HG02870 (cell line): ENCODE results near the gene ST3GAL6.

Experiments used
- ATAC-seq: cut with Tn5 transposase; IDR thresholded peaks from one replicate; pipeline ENCODE4 v1.9.1; 2021; ENCODE audit warnings: mild to moderate bottlenecking, moderate library complexity; ENCODE audit not compliant: unreplicated experiment

The ST3GAL6 gene

GRCh38 chr3:98775459-98776139, 12.5 kb downstream of the ST3GAL6 start:
- ATAC-seq: peak; percentile 47

- ATAC-seq: peak; percentile 38
Measured at GRCh38 chr3:98776140-98776493, 13.0 kb downstream of the ST3GAL6 start.

- ATAC-seq: no peak
Measured at GRCh38 chr3:98777286-98777685, 14.1 kb downstream of the ST3GAL6 start.

GRCh38 chr3:98777801-98778220, 14.7 kb downstream of the ST3GAL6 start:
- no peak for ATAC-seq

- ATAC-seq: no peak
Measured at GRCh38 chr3:98778383-98778782, 15.2 kb downstream of the ST3GAL6 start.

- ATAC-seq: no peak
Measured at GRCh38 chr3:98778852-98779413, 15.8 kb downstream of the ST3GAL6 start.

GRCh38 chr3:98779541-98780335, 16.6 kb downstream of the ST3GAL6 start:
- no peak for ATAC-seq

GRCh38 chr3:98780343-98780742, 17.2 kb downstream of the ST3GAL6 start:
- ATAC-seq: no peak

- ATAC-seq: peak; percentile 40
Measured at GRCh38 chr3:98782824-98783500, 19.8 kb downstream of the ST3GAL6 start.

- no peak for ATAC-seq
Measured at GRCh38 chr3:98784042-98784441, 20.9 kb downstream of the ST3GAL6 start.

- peak; percentile 49 for ATAC-seq
Measured at GRCh38 chr3:98784666-98785600, 21.8 kb downstream of the ST3GAL6 start.

- ATAC-seq: no peak
Measured at GRCh38 chr3:98786364-98787006, 23.3 kb downstream of the ST3GAL6 start.

GRCh38 chr3:98787181-98787580, 24.0 kb downstream of the ST3GAL6 start:
- no peak for ATAC-seq

- ATAC-seq: no peak
Measured at GRCh38 chr3:98788651-98789050, 25.5 kb downstream of the ST3GAL6 start.

GRCh38 chr3:98791341-98792325, 28.5 kb downstream of the ST3GAL6 start:
- ATAC-seq: no peak

- no peak for ATAC-seq
Measured at GRCh38 chr3:98793971-98794370, 30.8 kb downstream of the ST3GAL6 start.

GRCh38 chr3:98796334-98796733, 33.2 kb downstream of the ST3GAL6 start:
- no peak for ATAC-seq

GRCh38 chr3:98797905-98798304, 34.8 kb downstream of the ST3GAL6 start:
- ATAC-seq: no peak

GRCh38 chr3:98798820-98799219, 35.7 kb downstream of the ST3GAL6 start:
- no peak for ATAC-seq
